Measurements from ENCODE around the gene TNS1.

DNA sequence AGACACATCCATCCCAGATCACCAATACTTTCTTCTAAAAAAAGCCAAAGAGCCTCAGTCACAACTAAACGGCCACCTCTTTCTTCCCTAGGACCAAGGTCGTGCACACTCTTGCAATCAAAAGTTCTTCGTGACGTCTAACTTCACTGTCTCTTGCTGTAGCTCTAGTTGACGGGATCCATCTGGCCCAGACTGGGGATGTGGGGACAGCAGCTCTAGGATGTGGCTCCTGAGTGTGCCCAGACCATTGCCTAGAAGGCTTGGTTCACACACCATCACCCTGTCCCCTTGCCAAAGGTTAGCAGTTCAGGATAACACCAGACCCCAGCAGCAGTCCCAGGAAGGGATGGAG, 98.2 kb downstream of the TNS1 start:
- TF ChIP-seq RAD21 (IDR thresholded peaks at IDR 0.05; ENCODE audit: low read length) (no peak), ELF1 (IDR thresholded peaks at IDR 0.05) (no peak), GABPA (IDR thresholded peaks at IDR 0.05; ENCODE audit: low read depth) (no peak), TAF1 (IDR thresholded peaks at IDR 0.05; ENCODE audit: borderline replicate concordance, low read depth, low read length) (no peak), FOXM1 (IDR thresholded peaks at IDR 0.05; ENCODE audit: low read depth) (no peak), POLR2AphosphoS5 (IDR thresholded peaks at IDR 0.05; ENCODE audit: low read depth, low read length) (no peak)
- TF ChIP-seq, protein P1, sequence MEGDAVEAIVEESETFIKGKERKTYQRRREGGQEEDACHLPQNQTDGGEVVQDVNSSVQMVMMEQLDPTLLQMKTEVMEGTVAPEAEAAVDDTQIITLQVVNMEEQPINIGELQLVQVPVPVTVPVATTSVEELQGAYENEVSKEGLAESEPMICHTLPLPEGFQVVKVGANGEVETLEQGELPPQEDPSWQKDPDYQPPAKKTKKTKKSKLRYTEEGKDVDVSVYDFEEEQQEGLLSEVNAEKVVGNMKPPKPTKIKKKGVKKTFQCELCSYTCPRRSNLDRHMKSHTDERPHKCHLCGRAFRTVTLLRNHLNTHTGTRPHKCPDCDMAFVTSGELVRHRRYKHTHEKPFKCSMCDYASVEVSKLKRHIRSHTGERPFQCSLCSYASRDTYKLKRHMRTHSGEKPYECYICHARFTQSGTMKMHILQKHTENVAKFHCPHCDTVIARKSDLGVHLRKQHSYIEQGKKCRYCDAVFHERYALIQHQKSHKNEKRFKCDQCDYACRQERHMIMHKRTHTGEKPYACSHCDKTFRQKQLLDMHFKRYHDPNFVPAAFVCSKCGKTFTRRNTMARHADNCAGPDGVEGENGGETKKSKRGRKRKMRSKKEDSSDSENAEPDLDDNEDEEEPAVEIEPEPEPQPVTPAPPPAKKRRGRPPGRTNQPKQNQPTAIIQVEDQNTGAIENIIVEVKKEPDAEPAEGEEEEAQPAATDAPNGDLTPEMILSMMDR (IDR thresholded peaks at IDR 0.05), result no peak
- TF ChIP-seq, protein P2, sequence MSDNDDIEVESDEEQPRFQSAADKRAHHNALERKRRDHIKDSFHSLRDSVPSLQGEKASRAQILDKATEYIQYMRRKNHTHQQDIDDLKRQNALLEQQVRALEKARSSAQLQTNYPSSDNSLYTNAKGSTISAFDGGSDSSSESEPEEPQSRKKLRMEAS (IDR thresholded peaks at IDR 0.05; ENCODE audit: low read depth), result no peak
